ENCODE results near the gene DGKQ.

Gene DGKQ

DNA sequence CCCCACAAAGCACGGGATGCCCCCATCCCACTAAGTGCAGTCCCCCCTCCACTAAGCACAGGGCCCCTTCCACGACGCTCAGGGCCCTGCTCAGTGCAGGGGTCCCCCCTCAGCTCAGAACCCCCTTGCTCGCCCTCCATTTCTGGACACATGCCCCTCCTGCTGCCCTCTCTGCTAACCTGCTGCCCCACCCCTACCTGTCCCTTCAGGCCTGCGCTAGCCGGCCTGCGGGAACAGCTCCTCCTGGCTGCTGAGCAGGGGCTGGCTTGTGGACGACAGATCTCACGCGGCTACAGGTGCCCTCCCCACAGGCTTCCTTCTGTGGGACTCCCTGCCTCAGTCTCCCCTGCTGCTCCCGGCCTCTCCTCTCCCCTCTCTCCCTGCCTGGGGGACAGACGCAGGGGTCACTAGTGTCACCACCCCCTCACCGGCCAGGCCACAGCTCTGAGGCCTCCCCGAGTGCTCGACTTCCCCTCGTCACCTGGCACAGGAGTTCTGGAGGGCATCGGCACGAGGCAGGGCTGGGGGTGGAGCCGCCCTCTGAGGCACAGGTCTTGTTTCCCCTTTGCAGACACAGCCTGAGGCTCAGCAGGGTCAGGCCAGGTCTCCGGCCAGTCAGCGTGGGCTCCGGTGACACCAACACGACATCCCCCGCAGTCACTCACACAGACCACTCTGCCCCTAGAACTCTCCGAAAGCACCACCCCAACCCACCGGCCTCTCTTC, 62.8 kb downstream of the DGKQ start:
- in situ Hi-C loops (cut with HindIII; ENCODE audit: low sequenced_read_pairs): no loop called here

DNA sequence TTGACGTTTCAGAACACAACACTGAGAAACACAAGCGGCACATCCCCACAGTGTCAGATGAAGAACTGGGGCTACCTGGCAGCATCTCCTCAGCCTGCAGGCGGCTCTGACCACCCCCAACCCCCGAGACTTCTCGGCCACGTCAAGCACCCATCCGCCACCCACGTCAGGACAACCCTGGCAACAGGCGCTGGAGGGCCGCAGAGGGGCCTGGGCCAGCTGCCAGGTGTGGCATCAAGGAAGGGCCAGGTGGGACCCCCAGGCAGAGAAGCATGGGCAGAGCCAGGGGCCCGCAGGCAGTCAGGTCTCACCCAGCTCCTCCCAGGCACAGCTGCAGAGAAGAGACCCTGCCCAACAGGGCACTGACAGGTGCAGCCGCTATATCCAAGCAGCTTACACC, 63.5 kb downstream of the DGKQ start:
- in situ Hi-C loops (cut with HindIII; ENCODE audit: low sequenced_read_pairs): no loop called here

DNA sequence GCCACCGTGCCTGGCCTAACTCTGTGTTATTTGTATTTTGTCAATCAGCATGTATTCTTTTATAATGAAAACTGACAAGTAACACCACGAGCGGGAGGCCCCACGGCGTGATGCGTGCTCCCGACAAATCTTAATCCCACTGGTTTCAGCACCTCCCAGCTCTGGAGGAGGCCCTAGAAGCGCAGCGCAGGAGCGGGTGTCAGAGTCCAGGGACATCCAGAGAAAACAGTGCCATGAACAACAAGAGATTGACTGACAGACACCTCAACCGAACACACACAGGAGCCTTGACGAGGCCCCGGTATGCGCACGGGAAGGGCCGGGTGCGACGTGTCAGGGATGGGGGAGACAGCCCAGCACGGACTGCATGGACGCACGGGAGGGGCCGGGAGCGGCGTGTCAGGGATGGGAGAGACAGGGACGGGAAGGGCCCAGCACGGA, 64.2 kb downstream of the DGKQ start:
- in situ Hi-C loops (cut with HindIII; ENCODE audit: low sequenced_read_pairs): no loop called here

Measured in endothelial cell of hepatic sinusoid (primary cell).